HL-60 (cell line): ENCODE results near the gene ZNF81.

Experiments used
- GABPA ChIP-seq: IDR thresholded peaks from 2 replicates; pipeline ENCODE4 v1.6.1; 2012; ENCODE audit warnings: low read depth
- POLR2AphosphoS5 ChIP-seq: IDR thresholded peaks from 2 replicates; pipeline ENCODE4 v1.6.1; 2012; ENCODE audit warnings: low read depth
- REST ChIP-seq: IDR thresholded peaks from 2 replicates; pipeline ENCODE4 v1.6.1; 2012; ENCODE audit warnings: low read depth; ENCODE audit not compliant: insufficient replicate concordance
- SPI1 ChIP-seq: IDR thresholded peaks from 2 replicates; pipeline ENCODE4 v1.6.1; 2012; ENCODE audit warnings: low read depth, mild to moderate bottlenecking, borderline replicate concordance
- TF ChIP-seq, protein P1 (sequence below): IDR thresholded peaks from one replicate; pipeline ENCODE4 v1.5.1; 2011; ENCODE audit warnings: low read length, control low read depth, inconsistent platforms; ENCODE audit not compliant: insufficient read depth

DNA sequence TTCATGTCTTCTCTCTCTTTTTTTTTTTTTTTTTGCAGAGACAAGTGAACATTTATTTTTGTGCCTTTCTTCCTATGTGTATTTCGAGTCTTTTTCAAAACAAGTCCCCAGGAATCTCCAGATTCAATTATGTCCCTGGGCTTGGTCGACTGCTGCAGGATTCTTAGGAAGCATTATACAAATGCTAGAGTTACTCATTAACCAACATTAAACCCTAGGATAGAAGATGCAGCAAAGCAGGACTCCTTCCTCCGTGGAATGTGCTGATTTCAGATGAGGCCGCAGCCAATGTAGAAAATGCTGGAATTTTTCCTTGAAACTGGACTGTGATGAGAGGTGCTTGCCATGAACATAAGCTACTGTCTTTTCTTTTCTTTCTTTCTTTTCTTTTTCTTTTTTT, 3.4 kb downstream of the ZNF81 start:
- no peak for TF ChIP-seq POLR2AphosphoS5
- TF ChIP-seq, protein P1, sequence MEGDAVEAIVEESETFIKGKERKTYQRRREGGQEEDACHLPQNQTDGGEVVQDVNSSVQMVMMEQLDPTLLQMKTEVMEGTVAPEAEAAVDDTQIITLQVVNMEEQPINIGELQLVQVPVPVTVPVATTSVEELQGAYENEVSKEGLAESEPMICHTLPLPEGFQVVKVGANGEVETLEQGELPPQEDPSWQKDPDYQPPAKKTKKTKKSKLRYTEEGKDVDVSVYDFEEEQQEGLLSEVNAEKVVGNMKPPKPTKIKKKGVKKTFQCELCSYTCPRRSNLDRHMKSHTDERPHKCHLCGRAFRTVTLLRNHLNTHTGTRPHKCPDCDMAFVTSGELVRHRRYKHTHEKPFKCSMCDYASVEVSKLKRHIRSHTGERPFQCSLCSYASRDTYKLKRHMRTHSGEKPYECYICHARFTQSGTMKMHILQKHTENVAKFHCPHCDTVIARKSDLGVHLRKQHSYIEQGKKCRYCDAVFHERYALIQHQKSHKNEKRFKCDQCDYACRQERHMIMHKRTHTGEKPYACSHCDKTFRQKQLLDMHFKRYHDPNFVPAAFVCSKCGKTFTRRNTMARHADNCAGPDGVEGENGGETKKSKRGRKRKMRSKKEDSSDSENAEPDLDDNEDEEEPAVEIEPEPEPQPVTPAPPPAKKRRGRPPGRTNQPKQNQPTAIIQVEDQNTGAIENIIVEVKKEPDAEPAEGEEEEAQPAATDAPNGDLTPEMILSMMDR, result no peak
- no peak for TF ChIP-seq REST
- no peak for TF ChIP-seq GABPA
- no peak for TF ChIP-seq SPI1
